GM12865 (cell line): ENCODE results near the gene MYL12A.
"Not testable (repeated sequence)": the region's sequence is repeated elsewhere in the genome, so short reads cannot be mapped to it uniquely, and the experiment has no call there.

Experiments used
- DNase-seq: peaks from one replicate; pipeline ENCODE4 v3.0.0; 2010; ENCODE audit warnings: low read depth
- H3K4me3 ChIP-seq: 2 replicates; pipeline ENCODE4 v1.5.1; 2011; ENCODE audit warnings: mild to moderate bottlenecking, low read depth, low read length, control low read depth
- CTCF ChIP-seq: IDR thresholded peaks from 2 replicates; pipeline ENCODE4 v1.5.1; 2011; ENCODE audit warnings: low read length, control low read depth, low read depth, inconsistent platforms; ENCODE audit not compliant: insufficient read depth; ENCODE audit errors: missing control alignments

MYL12A gene

DNA sequence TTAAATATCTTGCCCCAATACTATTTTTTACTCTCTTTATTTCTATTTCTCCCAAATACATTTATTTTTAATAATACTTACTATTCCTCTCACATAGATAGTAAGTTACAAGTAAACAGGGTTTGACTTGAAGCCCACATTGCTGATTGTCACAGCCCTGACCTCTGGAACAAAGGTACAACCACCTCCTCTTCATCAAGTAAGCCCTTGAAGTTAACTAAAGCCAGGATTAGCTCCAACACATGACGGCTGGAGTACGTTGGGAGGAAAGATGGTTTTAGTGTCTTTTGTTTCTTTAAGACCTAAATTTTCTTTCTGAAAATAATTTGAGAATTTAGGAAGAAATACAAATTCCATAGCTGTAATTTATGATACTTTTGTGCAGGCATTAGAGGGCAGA lies 28.8 kb upstream of the MYL12A start:
- TF ChIP-seq CTCF = no peak
- no peak overlapping the region for H3K4me3 ChIP-seq
- DNase-seq = no peak

DNA sequence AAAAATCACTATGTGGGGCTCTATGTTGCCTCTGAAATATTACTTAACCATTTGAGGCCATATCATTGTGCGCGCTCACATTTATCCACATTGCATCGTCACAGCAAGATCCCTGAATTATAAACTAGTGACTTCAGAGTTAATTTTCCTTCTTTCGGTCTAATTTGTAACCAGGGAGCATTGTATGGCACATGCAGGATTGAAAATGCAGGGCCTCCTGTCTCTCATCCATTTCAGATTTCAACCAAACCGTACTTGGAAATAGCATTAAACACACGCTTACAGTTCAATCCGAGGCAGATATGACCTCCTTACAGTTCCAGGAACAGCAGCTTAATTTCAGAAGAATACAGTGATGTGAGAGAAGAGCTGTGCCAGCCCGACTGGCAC lies 28.4 kb upstream of the MYL12A start:
- TF ChIP-seq CTCF = no peak
- no peak overlapping the region for H3K4me3 ChIP-seq
- DNase-seq = no peak

DNA sequence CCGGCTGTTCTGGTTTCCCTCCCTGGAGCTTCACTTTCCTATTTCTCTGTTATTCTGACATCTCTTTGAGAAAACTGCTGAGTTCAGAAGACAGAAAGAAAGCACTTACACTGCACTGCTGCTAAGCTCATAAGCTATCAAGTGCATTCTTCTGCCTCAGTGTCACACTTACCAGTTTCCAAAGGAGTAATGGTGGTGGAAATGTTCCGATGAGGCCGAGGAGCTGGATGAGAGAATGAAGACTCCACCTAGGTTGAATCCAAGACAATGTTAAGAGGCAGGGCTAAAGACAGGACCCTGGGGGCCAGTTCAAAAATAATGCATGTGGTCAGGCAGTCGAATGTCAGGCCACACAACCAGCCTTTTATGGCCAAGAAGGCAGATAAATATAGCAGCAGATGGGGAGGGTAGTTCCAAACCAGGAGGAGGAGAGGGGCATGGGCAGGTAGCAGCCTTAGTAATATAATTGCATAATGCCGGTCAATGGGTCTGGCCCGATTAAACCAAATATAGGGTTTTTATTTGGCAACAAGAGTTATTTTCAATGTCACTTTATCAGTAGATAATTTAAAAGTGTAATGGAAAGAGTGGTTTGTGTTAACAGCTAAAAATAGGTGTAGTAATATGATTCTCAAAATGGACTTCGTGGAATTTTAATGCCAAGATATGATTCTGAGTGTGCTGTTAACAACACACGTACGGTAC lies 27.8 kb upstream of the MYL12A start, which contains the start of gene MYOM1:
Gene MYOM1, minus strand, starts transcription at position 338 of the 705 bp plus-strand sequence. CDS start 4,745 bp downstream, outside the sequence.
- no peak for TF ChIP-seq CTCF
- H3K4me3 ChIP-seq = no peak within 1 kb of the TSS
- DNase-seq = no peak

DNA sequence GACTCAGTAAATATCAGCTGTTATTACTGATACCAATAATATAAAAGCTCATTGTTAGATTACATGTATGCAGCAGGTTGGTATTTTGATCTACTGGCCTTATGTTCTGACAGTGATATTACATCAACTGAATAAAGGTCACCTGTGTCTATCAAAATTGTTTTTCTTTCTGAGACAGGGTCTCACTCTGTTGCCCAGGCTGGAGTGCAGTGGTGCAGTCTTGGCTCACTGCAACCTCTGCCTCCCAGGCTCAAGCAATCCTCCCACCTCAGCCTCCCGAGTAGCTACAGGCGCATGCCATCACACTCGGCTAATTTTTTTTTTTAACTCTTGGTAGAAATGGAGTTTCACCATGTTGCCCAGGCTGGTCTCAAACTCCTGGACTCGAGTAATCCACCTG lies 26.7 kb upstream of the MYL12A start:
- H3K4me3 ChIP-seq, DNase-seq: not testable (repeated sequence)

GRCh38 chr18:3221496-3221895 lies 26.1 kb upstream of the MYL12A start:
- no peak overlapping the region for H3K4me3 ChIP-seq
- no peak for DNase-seq
- no peak for TF ChIP-seq CTCF

DNA sequence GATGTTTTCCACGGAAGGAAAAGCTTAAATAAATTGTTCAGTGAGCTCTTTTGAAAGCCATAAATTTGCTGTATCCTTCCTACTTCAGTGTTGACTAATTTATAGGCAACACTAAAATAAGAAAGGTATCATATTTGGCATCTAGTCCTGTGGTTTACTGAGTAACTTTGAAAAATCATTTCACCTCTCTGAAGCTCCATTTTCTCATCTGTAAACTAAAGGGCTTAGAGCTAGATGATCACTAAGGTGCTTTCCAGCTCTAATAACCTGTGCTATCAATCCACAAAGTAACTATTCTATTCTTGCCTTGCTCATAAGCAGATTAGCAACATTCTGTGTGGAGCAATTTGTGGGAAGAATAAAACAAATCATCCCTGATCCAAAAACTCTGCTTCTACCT lies 24.2 kb upstream of the MYL12A start:
- no peak for TF ChIP-seq CTCF
- no peak for DNase-seq
- H3K4me3 ChIP-seq = no peak overlapping the region

DNA sequence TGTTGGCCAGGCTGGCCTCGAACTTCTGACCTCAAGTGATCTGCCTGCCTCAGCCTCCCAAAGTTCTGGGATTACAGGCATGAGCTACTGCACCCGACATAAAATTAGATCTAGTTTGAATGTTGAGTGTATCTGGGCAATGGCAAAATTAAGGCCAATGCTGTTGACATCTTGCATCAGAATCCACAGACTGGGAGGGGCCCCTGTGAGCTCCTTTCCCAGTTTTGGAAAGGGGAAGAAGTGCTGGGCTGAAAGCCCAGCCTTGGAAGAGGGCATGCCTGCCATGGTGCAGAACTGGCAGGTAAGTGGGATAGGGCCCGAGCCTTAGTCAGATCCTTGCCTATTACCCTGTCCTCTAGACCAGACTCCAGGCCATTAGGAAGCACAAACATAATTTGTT lies 23.4 kb upstream of the MYL12A start:
- H3K4me3 ChIP-seq = no peak overlapping the region
- TF ChIP-seq CTCF = no peak
- DNase-seq = no peak
